B cell (primary cell): ENCODE data around the gene MND1. TPM values are rescaled to one million over a fixed set of nuclear protein-coding genes. Genes with fewer than 3 reads are reported as not detected.

Source experiments
- ATAC-seq: fragments of 200-7000 bp; cut with Tn5 transposase; one replicate; pipeline ENCODE4 v1.10.0; 2021; ENCODE audit warnings: low read depth, mild to moderate bottlenecking, moderate number of reproducible peaks, moderate library complexity
- CTCF ChIA-PET: fragments of 350-600 bp; sonication (Branson Sonifier 250); formaldehyde crosslinking; loops from one replicate; lab custom pipeline; 2021; ENCODE audit warnings: antibody characterized with exemption, inconsistent platforms; lab: Charles Lee
- POLR2A ChIA-PET: fragments of 350-600 bp; sonication (Branson Sonifier 250); formaldehyde crosslinking; loops from one replicate; lab custom pipeline; 2021; ENCODE audit warnings: antibody characterized with exemption; lab: Charles Lee
- DNase-seq: peaks from one replicate; pipeline ENCODE4 v3.0.0; 2013
- H2AFZ ChIP-seq: 2 replicates; pipeline ENCODE4 v1.6.1; 2012; ENCODE audit warnings: mild to moderate bottlenecking, low read depth, low read length; ENCODE audit not compliant: insufficient read depth, poor library complexity, severe bottlenecking
- H3K27ac ChIP-seq, 2 donors: 1 replicate in 1 of 2; 2 replicates in 1 of 2; pipeline ENCODE4 v1.5.1; 2012 to 2013; ENCODE audit warnings: low read length in 2 of 2, mild to moderate bottlenecking in 2 of 2, moderate library complexity in 1 of 2
- H3K27me3 ChIP-seq, 4 experiments: fragments of 200-600 bp in 1 of 4; sonication (generic) in 1 of 4; replicated peaks in 1 of 4; 1 replicate in 2 of 4; 2 replicates in 2 of 4; pipeline versions ENCODE4 v1.6.1 to v1.7.0; 2013 to 2016; ENCODE audit warnings: low read length in 3 of 4, mild to moderate bottlenecking in 2 of 4, mixed read lengths in 1 of 4, moderate library complexity in 1 of 4; ENCODE audit not compliant: insufficient read depth in 4 of 4, control insufficient read depth in 3 of 4; ENCODE audit errors: control extremely low read depth in 1 of 4
- H3K36me3 ChIP-seq, 2 experiments: replicated peaks in 1 of 2; 1 replicate in 1 of 2; 2 replicates in 1 of 2; pipeline versions ENCODE4 v1.6.1 to v1.7.1; 2013; ENCODE audit warnings: low read length in 1 of 2; ENCODE audit not compliant: insufficient read depth in 2 of 2, control insufficient read depth in 1 of 2; ENCODE audit errors: control extremely low read depth in 1 of 2, extremely low read depth in 1 of 2
- H3K4me1 ChIP-seq, 2 donors: fragments of 200-600 bp in 1 of 2; sonication (generic) in 1 of 2; 1 replicate in 1 of 2; 2 replicates in 1 of 2; pipeline versions ENCODE4 v1.5.1 to v1.6.1; 2013 to 2017; ENCODE audit warnings: low read length in 2 of 2; ENCODE audit not compliant: control insufficient read depth in 2 of 2, insufficient read depth in 2 of 2
- H3K4me2 ChIP-seq: replicated peaks from 2 replicates; pipeline ENCODE3; 2012; ENCODE audit warnings: mild to moderate bottlenecking, low read depth, low read length; ENCODE audit not compliant: poor library complexity, severe bottlenecking
- H3K4me3 ChIP-seq, 5 experiments: fragments of 200-600 bp in 1 of 5; sonication (generic) in 1 of 5; 1 replicate in 3 of 5; 2 replicates in 2 of 5; pipeline versions ENCODE4 v1.5.1 to v1.7.0; 2011 to 2016; ENCODE audit warnings: low read length in 4 of 5, mild to moderate bottlenecking in 4 of 5, low read depth in 2 of 5, control low read depth in 1 of 5, moderate library complexity in 1 of 5; ENCODE audit not compliant: insufficient read depth in 1 of 5; ENCODE audit errors: control extremely low read depth in 1 of 5, extremely low read depth in 1 of 5
- H3K79me2 ChIP-seq: fragments of 200-600 bp; sonication (generic); one replicate; pipeline ENCODE4 v1.6.0; 2016; ENCODE audit warnings: low read length; ENCODE audit not compliant: control insufficient read depth, insufficient read depth
- H3K9ac ChIP-seq: fragments of 200-600 bp; sonication (generic); 2 replicates; pipeline ENCODE4 v1.6.1; 2017; ENCODE audit warnings: mild to moderate bottlenecking, low read length, moderate library complexity
- H3K9me3 ChIP-seq, 3 donors: one replicate each; pipeline versions ENCODE4 v1.6.1 to v1.7.1; 2013; ENCODE audit warnings: low read length in 2 of 3; ENCODE audit not compliant: control insufficient read depth in 2 of 3, insufficient read depth in 1 of 3; ENCODE audit errors: control extremely low read depth in 1 of 3
- H4K20me1 ChIP-seq: 2 replicates; pipeline ENCODE4 v1.6.0; 2012; ENCODE audit warnings: mild to moderate bottlenecking, low read length; ENCODE audit not compliant: insufficient read depth, control insufficient read depth, poor library complexity, severe bottlenecking
- H3K27ac Mint-ChIP-seq: one replicate; pipeline ENCODE4 v1.8.0; 2021; ENCODE audit warnings: mixed read lengths
- H3K27me3 Mint-ChIP-seq: one replicate; pipeline ENCODE4 v1.8.0; 2021; ENCODE audit warnings: mixed read lengths
- H3K4me1 Mint-ChIP-seq: one replicate; pipeline ENCODE4 v1.8.0; 2021; ENCODE audit warnings: mixed read lengths
- H3K4me3 Mint-ChIP-seq: one replicate; pipeline ENCODE4 v1.8.0; 2021; ENCODE audit warnings: mixed read lengths
- H3K9me3 Mint-ChIP-seq: one replicate; pipeline ENCODE4 v1.8.0; 2022; ENCODE audit warnings: mixed read lengths; ENCODE audit not compliant: insufficient read depth
- EZH2 ChIP-seq: IDR thresholded peaks from 2 replicates; pipeline ENCODE4 v1.6.1; 2012; ENCODE audit warnings: borderline replicate concordance, low read depth, mild to moderate bottlenecking, moderate library complexity, low read length; ENCODE audit not compliant: insufficient read depth, poor library complexity, severe bottlenecking
- WGBS: methylation state at CpG from one replicate; pipeline ENCODE4 v1.1.5; 2013; ENCODE audit warnings: missing lambda C conversion rate; ENCODE audit not compliant: insufficient coverage; 5-methylcytosine and 5-hydroxymethylcytosine counted together
- intact Hi-C: fragments of 100-400 bp; cut with micrococcal nuclease; formaldehyde crosslinking; loops from one replicate; pipeline ENCODE4 v1.10.0; 2022
- polyA minus RNA-seq: library from RNA; depleted of rRNA, polyadenylated mRNA; stranded (reverse); fragments of >200 nt; gene quantifications from 2 replicates; pipeline ENCODE4 v1.2.3, GENCODE V29; 2012
- polyA plus RNA-seq: library from polyadenylated mRNA; depleted of rRNA; stranded (reverse); fragments of >200 nt; gene quantifications from 2 replicates; pipeline ENCODE4 v1.2.3, GENCODE V29; 2012
- total RNA-seq, 2 donors: library from RNA; stranded (reverse); fragments of 120-200 nt in 1 of 2; gene quantifications; 1 replicate in 1 of 2; 2 replicates in 1 of 2; pipeline versions ENCODE4 v1.2.3 to v1.2.4, GENCODE V29; 2013 to 2022
- TF ChIP-seq, protein P1 (sequence below): fragments of 200-600 bp; IDR thresholded peaks from one replicate; pipeline ENCODE4 v1.8.0; 2022; ENCODE audit warnings: antibody characterized with exemption, mild to moderate bottlenecking

Gene MND1
- total RNA-seq (not detected in 2 replicates), polyA plus RNA-seq (not detected in 2 replicates), polyA minus RNA-seq (not detected in 2 replicates)
- total RNA-seq (2013): 0.42 TPM

GRCh38 chr4:153344131-153345011 lies at the start of gene MND1:
TSS of gene MND1 (plus strand) at chr4:153344688. CDS start at chr4:153344738, 50 bp downstream.
- Histone ChIP-seq H3K27ac (no peak within 1 kb of the TSS), H2AFZ (peak within 1 kb of the TSS; percentile 87), H3K27me3 (no peaks in the 10 kb centered on the region), H3K9ac (peak within 1 kb of the TSS; percentile 77), H3K4me2 (peak within 1 kb of the TSS; percentile 96), H4K20me1 (no peaks in the 10 kb centered on the region), H3K79me2 (peaks cover 31% of the 10 kb centered on the region), H3K9me3 (no peaks in the 10 kb centered on the region), H3K4me1 (peaks cover 25% of the 10 kb centered on the region in 2 donors), H3K4me3 (peak within 1 kb of the TSS; percentile 62 to 90 (median 74)), H3K36me3 (no peaks in the 10 kb centered on the region)
- WGBS: under 1% methylated on average over 84 of the region's 86 CpGs
- TF ChIP-seq, protein P1, sequence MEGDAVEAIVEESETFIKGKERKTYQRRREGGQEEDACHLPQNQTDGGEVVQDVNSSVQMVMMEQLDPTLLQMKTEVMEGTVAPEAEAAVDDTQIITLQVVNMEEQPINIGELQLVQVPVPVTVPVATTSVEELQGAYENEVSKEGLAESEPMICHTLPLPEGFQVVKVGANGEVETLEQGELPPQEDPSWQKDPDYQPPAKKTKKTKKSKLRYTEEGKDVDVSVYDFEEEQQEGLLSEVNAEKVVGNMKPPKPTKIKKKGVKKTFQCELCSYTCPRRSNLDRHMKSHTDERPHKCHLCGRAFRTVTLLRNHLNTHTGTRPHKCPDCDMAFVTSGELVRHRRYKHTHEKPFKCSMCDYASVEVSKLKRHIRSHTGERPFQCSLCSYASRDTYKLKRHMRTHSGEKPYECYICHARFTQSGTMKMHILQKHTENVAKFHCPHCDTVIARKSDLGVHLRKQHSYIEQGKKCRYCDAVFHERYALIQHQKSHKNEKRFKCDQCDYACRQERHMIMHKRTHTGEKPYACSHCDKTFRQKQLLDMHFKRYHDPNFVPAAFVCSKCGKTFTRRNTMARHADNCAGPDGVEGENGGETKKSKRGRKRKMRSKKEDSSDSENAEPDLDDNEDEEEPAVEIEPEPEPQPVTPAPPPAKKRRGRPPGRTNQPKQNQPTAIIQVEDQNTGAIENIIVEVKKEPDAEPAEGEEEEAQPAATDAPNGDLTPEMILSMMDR: peak; percentile 98
- no peak for TF ChIP-seq EZH2
- CTCF ChIA-PET: interaction anchor here (0.6 to 6.6 kb wide), 22 partner anchors 10 to 405 kb away, joined by 3 to 83 read pairs (median 4); partner anchors contain the start of gene TMEM131L
- H3K4me1 Mint-ChIP-seq: peaks cover 42% of the 10 kb centered on the region
- peak within 1 kb of the TSS; percentile 33 for H3K27ac Mint-ChIP-seq
- H3K27me3 Mint-ChIP-seq: no peaks in the 10 kb centered on the region
- peak within 1 kb of the TSS; percentile 95 for H3K4me3 Mint-ChIP-seq
- POLR2A ChIA-PET: no interaction called here
- no peaks in the 10 kb centered on the region for H3K9me3 Mint-ChIP-seq
- intact Hi-C loops: loop anchor here (1.0 to 5.0 kb wide), 8 partner anchors 89 to 406 kb away; partner anchors contain the start of gene TMEM131L
- ATAC-seq (peak; percentile 92), DNase-seq (peak; percentile 90)
